K562 treated with DMSO at 1 percent for 12 hours (cell line): ENCODE results near the gene GGT1. TPM values are rescaled to one million over a fixed set of nuclear protein-coding genes. Genes with fewer than 3 reads are reported as not detected.

Experiments
- total RNA-seq: library from RNA; unstranded; fragments of 300-600 nt; gene quantifications from 2 replicates; pipeline ENCODE4 v1.2.3, GENCODE V29; 2022; ENCODE audit not compliant: insufficient read depth

GGT1 gene
- 14.1 and 15.7 TPM in 2 replicates for total RNA-seq

DNA sequence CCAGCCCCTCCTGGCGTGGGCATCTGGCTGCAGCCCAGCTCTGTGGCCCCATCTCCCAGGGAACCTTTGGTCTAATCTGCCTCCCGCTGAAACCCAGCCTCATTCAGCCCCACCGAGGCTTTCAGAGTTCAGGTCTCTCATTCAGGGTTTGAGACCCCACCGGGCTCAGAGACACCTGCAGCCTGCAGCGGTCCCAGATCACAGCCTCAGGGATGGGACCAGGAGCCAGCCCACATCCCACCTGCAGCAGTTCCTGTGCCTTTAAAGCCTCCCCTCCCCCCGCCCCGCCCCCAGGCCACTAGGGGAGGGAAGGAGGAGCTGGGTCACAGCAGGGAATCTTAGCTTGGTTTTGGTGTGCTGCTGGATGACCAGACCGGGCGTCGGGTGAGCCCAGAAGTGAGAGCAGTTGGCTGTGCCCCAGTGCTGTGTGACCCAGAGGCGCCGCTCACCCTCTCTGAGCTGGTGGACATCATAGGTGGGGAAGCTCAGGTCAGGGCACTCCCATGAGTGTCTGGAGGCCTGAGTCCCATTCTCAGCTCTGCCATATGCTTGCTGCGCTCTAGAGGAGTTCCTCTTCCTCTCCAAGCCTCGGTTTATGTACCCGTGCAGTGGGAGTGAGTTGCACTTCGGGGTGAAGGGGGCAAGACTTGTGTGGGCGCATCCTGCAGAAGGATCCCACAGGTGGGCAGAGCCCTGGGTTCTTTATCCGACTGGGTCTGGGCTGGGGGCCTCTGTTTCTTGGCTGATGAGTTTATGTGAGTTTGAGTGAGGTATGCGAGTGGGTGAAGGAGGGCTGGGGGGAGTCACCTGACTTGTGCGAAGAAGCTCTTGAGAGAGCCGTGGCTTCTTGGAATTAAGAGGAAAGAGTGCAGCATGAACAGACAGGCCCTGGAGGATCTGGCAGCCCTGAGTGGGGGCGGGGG is at the start of gene GGT1:
Gene GGT1 (plus strand): TSS at position 347 of the 923 bp plus-strand sequence. CDS start 7,889 bp downstream, outside the sequence.

GRCh38 chr22:24554313-24555164 is 48.5 kb upstream of the GGT1 start, which contains the start of gene GUCD1:
Gene GUCD1 (minus strand): TSS chr22:24555138. CDS start chr22:24554991, 147 bp downstream.

GRCh38 chr22:24555165-24556039 is 47.6 kb upstream of the GGT1 start, which contains the start of gene SNRPD3:
Gene SNRPD3 (plus strand): TSS chr22:24555999. CDS start chr22:24557675, 1,676 bp downstream.

GRCh38 chr22:24592851-24593558 is 10.0 kb upstream of the GGT1 start, which contains the start of gene LRRC75B:
Gene LRRC75B (minus strand): TSS chr22:24593073. CDS start chr22:24593039, 34 bp downstream.

Other genes with a start within 250 kb of the GGT1 start
- gene ADORA2A, start 175.6 kb upstream of the GGT1 start, total RNA-seq: 1.4 and 2.4 TPM in 2 replicates
- gene UPB1, start 107.9 kb upstream of the GGT1 start, total RNA-seq: not detected in 2 replicates
- gene GUCD1, start 48.1 kb upstream of the GGT1 start, total RNA-seq: 57.0 and 63.4 TPM in 2 replicates
- gene SNRPD3, start 47.2 kb upstream of the GGT1 start, total RNA-seq: 71.5 and 75.3 TPM in 2 replicates
- 1.6 and 3.1 TPM in 2 replicates for gene LRRC75B, start 10.1 kb upstream of the GGT1 start, total RNA-seq
- gene PIWIL3, start 171.5 kb downstream of the GGT1 start, total RNA-seq: 0.25 TPM in 1 of 2 replicates, not detected in the other
- not detected in 2 replicates for gene SGSM1, start 203.0 kb downstream of the GGT1 start, total RNA-seq